GM23248 (cell line): ENCODE measurements around the gene AGPAT3.

Source experiments
- EZH2 ChIP-seq: fragments of 200-600 bp; sonication (generic); IDR thresholded peaks from 2 replicates; pipeline ENCODE4 v1.6.1; 2018; ENCODE audit warnings: antibody characterized with exemption, mild to moderate bottlenecking; ENCODE audit not compliant: insufficient read depth, poor library complexity, severe bottlenecking
- EZH2phosphoT487 ChIP-seq: fragments of 200-600 bp; sonication (generic); IDR thresholded peaks from 2 replicates; pipeline ENCODE4 v1.6.1; 2018; ENCODE audit warnings: antibody characterized with exemption, moderate library complexity, mild to moderate bottlenecking, low read depth; ENCODE audit not compliant: insufficient read depth

DNA sequence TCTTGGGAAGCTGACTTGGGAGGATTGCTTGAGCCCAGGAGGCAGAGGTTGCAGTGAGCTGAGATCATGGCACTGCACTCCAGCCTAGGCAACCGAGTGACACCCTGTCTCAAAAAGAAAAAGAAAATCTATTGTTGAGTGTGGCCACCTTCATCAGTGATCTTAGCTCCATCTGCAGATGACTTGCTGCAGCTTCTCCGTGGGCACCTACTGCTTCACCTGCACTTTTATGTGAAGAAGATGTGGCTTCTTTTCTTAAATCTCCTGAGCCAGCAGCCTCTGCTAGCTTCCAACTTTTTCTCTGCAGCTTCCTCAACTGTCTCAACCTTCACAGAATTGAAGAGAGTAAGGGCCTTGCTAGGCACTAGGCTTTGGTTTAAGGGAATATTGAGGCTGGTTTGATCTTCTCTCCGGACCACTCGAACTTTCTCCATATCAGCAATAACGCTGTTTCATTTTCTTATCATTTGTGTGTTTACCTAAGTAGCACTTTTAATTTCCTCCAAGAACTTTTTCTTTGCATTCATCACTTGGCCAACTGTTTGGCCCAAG, 28.0 kb downstream of the AGPAT3 start:
- TF ChIP-seq EZH2phosphoT487 (no peak), EZH2 (no peak)
